Measurements from ENCODE around the gene RAD9A.

The RAD9A gene

GRCh38 chr11:67412495-67413179 lies 20.9 kb downstream of the RAD9A start:
- no peak overlapping the region for H3K4me2 ChIP-seq (ENCODE audit: low read length)
- H3K27ac ChIP-seq (ENCODE audit: low read length) = no peak overlapping the region
- peaks cover 33% of the 10 kb centered on the region for H3K4me1 ChIP-seq (ENCODE audit: low read length)
- no peaks in the 10 kb centered on the region for H3K36me3 ChIP-seq (replicated peaks; ENCODE audit: low read depth, low read length)
- H3K9ac ChIP-seq (ENCODE audit: low read length) = no peak overlapping the region
- no peak for TF ChIP-seq EZH2phosphoT487 (IDR thresholded peaks at IDR 0.05; ENCODE audit: low read depth)
- no peak for TF ChIP-seq CTCF (IDR thresholded peaks at IDR 0.05; ENCODE audit: low read depth, low read length)
- no peaks in the 10 kb centered on the region for H3K79me2 ChIP-seq (ENCODE audit: low read length)
- peaks cover 33% of the 10 kb centered on the region for H3K27me3 ChIP-seq (ENCODE audit: low read depth, low read length)
- no peaks in the 10 kb centered on the region for H4K20me1 ChIP-seq (ENCODE audit: insufficient read depth, low read length)
- no peaks in the 10 kb centered on the region for H3K9me3 ChIP-seq (ENCODE audit: insufficient read depth, low read length)
- H2AFZ ChIP-seq (ENCODE audit: low read depth, low read length) = no peak overlapping the region
- H3K4me3 ChIP-seq (ENCODE audit: low read length) = no peak overlapping the region

- Histone ChIP-seq H3K79me2 (ENCODE audit: low read length) (no peaks in the 10 kb centered on the region), H3K27ac (ENCODE audit: low read length) (no peak overlapping the region), H3K27me3 (ENCODE audit: low read depth, low read length) (peaks cover 40% of the 10 kb centered on the region), H3K9ac (ENCODE audit: low read length) (no peak overlapping the region), H3K9me3 (ENCODE audit: insufficient read depth, low read length) (no peaks in the 10 kb centered on the region), H4K20me1 (ENCODE audit: insufficient read depth, low read length) (no peaks in the 10 kb centered on the region), H3K36me3 (replicated peaks; ENCODE audit: low read depth, low read length) (no peaks in the 10 kb centered on the region), H3K4me3 (ENCODE audit: low read length) (no peak overlapping the region), H3K4me2 (ENCODE audit: low read length) (no peak overlapping the region), H2AFZ (ENCODE audit: low read depth, low read length) (no peak overlapping the region), H3K4me1 (ENCODE audit: low read length) (peaks cover 33% of the 10 kb centered on the region)
- no peak for TF ChIP-seq EZH2phosphoT487 (IDR thresholded peaks at IDR 0.05; ENCODE audit: low read depth)
- no peak for TF ChIP-seq CTCF (IDR thresholded peaks at IDR 0.05; ENCODE audit: low read depth, low read length)
These were observed 21.6 kb downstream of the RAD9A start for GRCh38 chr11:67413266-67413849.

GRCh38 chr11:67415501-67416304 lies 23.9 kb downstream of the RAD9A start, which contains the start of gene CARNS1:
CARNS1 (plus strand) TSS chr11:67415678; CDS start chr11:67416200, 522 bp downstream.
- Histone ChIP-seq H3K9me3 (ENCODE audit: insufficient read depth, low read length) (no peaks in the 10 kb centered on the region), H3K4me1 (ENCODE audit: low read length) (peaks cover 35% of the 10 kb centered on the region), H2AFZ (ENCODE audit: low read depth, low read length) (no peak within 1 kb of the TSS), H3K27ac (ENCODE audit: low read length) (no peak within 1 kb of the TSS), H3K9ac (ENCODE audit: low read length) (no peak within 1 kb of the TSS), H3K36me3 (replicated peaks; ENCODE audit: low read depth, low read length) (no peaks in the 10 kb centered on the region), H4K20me1 (ENCODE audit: insufficient read depth, low read length) (no peaks in the 10 kb centered on the region), H3K79me2 (ENCODE audit: low read length) (no peaks in the 10 kb centered on the region), H3K27me3 (ENCODE audit: low read depth, low read length) (peaks cover 51% of the 10 kb centered on the region), H3K4me3 (ENCODE audit: low read length) (no peak within 1 kb of the TSS), H3K4me2 (ENCODE audit: low read length) (no peak within 1 kb of the TSS)
- TF ChIP-seq CTCF (IDR thresholded peaks at IDR 0.05; ENCODE audit: low read depth, low read length) = no peak
- no peak for TF ChIP-seq EZH2phosphoT487 (IDR thresholded peaks at IDR 0.05; ENCODE audit: low read depth)
